ENCODE measurements around the gene TRIP6.

- TF ChIP-seq TAF1 (IDR thresholded peaks at IDR 0.05; ENCODE audit: borderline replicate concordance, low read depth, low read length) (no peak), POLR2A (IDR thresholded peaks at IDR 0.05; ENCODE audit: low read depth, low read length) (no peak)
Observed at GRCh38 chr7:100818825-100819224, 48.4 kb upstream of the TRIP6 start.

All from GM12892 (cell line).